NCI-H128 (cell line): ENCODE measurements around the gene METTL6.
"Not testable (repeated sequence)": the region's sequence is repeated elsewhere in the genome, so short reads cannot be mapped to it uniquely, and the experiment has no call there.

Source experiments
- DNase-seq: peaks from one replicate; lab custom pipeline; 2025; ENCODE audit not compliant: unreplicated experiment; lab: John Stamatoyannopoulos, UW

METTL6 gene

GRCh38 chr3:15451216-15452113, 24.1 kb upstream of the METTL6 start:
- no peak for DNase-seq

- no peak for DNase-seq
These were observed 23.3 kb upstream of the METTL6 start for GRCh38 chr3:15450438-15451215.

- no peak for DNase-seq
These were observed 22.3 kb upstream of the METTL6 start for GRCh38 chr3:15449489-15450224.

- no peak for DNase-seq
These were observed 16.6 kb upstream of the METTL6 start for GRCh38 chr3:15443826-15444524.

GRCh38 chr3:15440891-15441290, 13.5 kb upstream of the METTL6 start:
- DNase-seq, result no peak

- no peak for DNase-seq
These were observed 12.1 kb upstream of the METTL6 start for GRCh38 chr3:15439476-15439875.

GRCh38 chr3:15438983-15439382, 11.6 kb upstream of the METTL6 start:
- DNase-seq, result no peak

- no peak for DNase-seq
These were observed 8.9 kb upstream of the METTL6 start for GRCh38 chr3:15436246-15436645.

- no peak for DNase-seq
These were observed 7.4 kb upstream of the METTL6 start for GRCh38 chr3:15434756-15435155.

- DNase-seq, result no peak
These were observed 6.2 kb upstream of the METTL6 start for GRCh38 chr3:15433531-15433930.

GRCh38 chr3:15431256-15431837, 4.0 kb upstream of the METTL6 start:
- no peak for DNase-seq

- DNase-seq, result no peak
These were observed 3.3 kb upstream of the METTL6 start for GRCh38 chr3:15430624-15431023.

- no peak for DNase-seq
These were observed 1.7 kb upstream of the METTL6 start for GRCh38 chr3:15429080-15429479.

GRCh38 chr3:15428539-15428938, 1.2 kb upstream of the METTL6 start:
- DNase-seq, result no peak

- DNase-seq, result no peak
These were observed 637 bp upstream of the METTL6 start for GRCh38 chr3:15427981-15428380.

GRCh38 chr3:15426579-15427118, 695 bp downstream of the METTL6 start:
- DNase-seq, result no peak

GRCh38 chr3:15420871-15421270, 6.5 kb downstream of the METTL6 start:
- DNase-seq, result no peak

GRCh38 chr3:15410966-15411365, 16.4 kb downstream of the METTL6 start:
- DNase-seq, result not testable (repeated sequence)

GRCh38 chr3:15409774-15410173, 17.6 kb downstream of the METTL6 start:
- no peak for DNase-seq

- DNase-seq, result no peak
These were observed 18.1 kb downstream of the METTL6 start for GRCh38 chr3:15409239-15409638.
